COLO668 (cell line): ENCODE results near the gene CRACR2B.

Source experiments
- DNase-seq: peaks from one replicate; lab custom pipeline; 2025; ENCODE audit not compliant: unreplicated experiment; lab: John Stamatoyannopoulos, UW

The CRACR2B gene

DNA sequence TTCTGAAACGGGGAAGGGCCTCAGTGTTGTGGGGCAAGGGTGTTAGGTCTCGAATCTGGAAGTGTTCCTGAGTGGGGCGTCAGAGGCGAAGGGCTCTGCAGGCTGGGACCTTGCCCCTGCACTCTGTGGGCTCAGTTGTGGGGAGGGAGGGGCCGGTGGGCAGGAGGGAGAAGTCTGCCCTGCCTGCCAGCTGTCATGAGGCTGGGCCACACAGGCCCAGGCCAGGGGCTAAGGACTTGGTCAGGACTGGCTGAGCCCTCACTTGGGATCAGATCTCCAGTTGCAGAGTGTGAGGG, at the start of gene CRACR2B:
CRACR2B (plus strand) TSS at position 23 of the 296 bp plus-strand sequence. CDS start 689 bp downstream, outside the sequence.
- no peak for DNase-seq

DNA sequence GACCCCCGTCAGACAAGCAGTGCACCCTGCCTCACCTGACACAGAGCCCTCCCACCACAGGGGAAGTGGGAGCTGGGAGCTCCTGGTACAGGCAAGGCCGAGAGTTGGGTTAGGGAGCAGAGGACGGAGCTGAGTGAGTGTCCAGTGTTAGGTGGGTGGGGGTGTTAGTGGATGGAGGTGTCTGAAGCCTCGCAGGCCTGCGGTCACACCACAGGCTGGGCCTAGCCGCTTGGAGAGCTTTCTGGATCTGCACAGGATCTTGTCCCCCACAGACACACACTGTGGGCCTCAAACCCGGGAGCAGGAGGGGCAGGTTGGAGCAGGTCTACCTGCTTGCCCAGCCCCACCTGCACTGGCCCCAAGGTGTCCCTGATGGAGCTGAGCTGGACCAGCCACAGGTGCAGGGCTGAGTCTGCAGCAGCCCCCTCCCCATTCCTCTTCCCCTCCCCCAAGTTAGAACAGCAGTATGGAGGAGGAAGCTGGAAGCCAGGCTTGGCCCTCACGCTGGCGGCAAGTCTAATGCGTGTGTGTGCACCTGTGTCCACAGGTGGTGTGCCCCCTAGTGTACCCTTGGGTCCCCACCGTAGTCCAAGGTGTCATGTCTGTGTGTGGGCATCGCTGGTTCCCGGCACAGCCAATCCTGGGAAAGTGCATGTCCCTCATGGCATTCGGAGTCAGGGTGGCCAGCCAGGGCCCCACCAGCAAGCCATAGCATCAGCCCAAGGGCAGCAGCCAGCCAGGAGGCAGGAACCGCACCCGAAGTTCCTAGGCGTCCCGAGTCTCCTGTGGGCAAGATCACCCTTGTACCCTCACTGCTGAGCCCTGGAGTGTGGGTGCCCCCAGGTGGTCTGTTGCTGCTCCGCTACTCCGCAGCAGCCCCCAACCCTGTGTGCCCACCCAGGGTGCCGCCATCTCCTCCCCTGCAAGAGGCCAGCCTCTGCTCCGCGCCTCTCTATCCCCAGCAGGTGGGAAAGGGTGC, 48.5 kb upstream of the CRACR2B start:
- DNase-seq: no peak

DNA sequence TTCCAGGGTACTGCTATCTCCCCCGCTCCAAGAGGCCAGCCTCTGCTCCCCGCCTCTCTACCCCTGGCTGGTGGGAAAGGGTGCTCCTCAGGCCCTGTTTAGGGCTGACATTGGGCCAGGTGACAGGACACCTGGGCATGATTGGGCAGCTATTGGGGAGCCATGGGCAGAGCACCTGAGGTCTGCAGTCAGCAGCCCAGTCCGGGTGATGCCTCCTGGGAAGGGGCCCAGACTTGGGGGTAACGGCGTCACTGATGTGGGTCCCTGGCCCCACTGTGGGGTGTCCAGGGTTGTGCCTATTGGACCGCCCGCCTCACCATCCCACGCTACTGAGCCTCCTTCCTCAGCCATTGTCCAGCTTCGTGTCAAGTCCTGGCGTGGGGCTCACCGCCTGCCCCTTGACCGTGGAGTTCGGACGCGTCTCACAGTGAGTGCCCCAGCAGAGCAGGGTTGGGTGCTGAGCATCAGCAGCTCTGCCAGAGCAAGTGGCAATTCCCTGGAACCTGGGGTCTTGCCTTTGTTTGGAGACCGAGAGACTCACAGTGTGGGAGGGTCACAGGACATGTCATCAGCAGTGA, 47.7 kb upstream of the CRACR2B start:
- no peak for DNase-seq

GRCh38 chr11:782264-783174, 45.2 kb upstream of the CRACR2B start:
- DNase-seq: no peak

DNA sequence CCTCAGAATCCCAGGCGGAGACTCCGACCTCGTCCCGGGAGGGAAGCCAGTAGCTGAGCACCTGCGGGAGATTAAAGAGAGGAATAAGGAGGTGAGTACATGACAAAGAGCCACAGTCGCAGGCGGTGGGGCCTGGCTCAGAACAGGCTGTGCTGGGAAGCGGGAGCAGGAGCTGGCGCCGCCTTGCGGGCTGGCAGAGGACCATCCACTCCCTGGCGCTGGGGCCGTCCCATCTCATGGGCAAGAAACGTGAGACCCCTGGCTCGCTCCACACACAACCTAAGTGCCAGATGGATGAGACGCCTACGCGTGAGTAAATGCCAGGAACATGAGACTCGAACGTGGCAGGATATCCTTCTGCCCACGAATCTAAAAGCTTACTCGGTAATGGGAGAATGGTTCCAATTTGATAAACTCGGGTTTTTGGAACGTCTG, 44.1 kb upstream of the CRACR2B start:
- DNase-seq: peak; percentile 18

DNA sequence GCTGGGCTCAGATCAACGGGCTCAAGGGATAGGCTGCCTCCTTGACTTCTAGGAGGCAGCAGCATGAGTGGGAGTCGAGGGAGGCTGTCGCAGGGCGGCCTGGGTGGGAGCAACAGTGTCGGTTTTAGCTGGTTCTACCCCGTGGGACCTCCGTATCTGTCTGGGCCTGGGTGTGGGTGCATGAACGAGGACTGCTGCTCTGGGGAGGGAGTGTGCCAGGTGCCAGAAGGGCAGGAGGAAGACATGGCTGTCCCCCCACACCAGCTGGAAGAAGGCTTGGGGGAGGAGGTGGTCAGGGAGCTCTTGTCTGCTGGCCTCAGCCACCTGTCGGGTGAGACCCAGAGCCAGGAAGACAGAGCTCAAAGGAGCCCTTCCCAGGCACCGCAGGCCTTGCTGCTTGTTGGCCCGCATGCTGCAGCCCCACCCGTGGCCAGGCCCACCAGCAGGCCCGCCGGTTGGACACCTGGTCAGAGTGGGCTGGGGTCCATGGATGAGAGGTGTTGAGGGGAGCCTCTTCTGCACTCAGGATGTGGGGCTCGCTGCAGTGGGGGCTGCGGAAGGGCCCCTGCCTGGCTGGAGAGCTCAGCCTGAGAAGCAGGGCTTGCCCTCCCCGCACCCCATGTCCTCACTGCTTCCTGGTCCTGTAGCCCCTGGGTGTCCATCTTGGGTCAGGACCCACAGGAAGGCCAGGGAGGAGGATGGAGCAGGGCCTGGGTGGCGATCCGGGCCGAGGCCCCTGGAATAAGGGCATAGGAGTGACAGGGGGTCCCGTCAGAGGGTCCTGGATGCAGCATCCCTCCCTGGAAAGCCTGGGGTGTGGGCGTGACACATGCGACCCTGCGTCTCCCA, 41.3 kb upstream of the CRACR2B start:
- DNase-seq: no peak

- DNase-seq: no peak
Observed at GRCh38 chr11:787084-787675, 40.5 kb upstream of the CRACR2B start.

DNA sequence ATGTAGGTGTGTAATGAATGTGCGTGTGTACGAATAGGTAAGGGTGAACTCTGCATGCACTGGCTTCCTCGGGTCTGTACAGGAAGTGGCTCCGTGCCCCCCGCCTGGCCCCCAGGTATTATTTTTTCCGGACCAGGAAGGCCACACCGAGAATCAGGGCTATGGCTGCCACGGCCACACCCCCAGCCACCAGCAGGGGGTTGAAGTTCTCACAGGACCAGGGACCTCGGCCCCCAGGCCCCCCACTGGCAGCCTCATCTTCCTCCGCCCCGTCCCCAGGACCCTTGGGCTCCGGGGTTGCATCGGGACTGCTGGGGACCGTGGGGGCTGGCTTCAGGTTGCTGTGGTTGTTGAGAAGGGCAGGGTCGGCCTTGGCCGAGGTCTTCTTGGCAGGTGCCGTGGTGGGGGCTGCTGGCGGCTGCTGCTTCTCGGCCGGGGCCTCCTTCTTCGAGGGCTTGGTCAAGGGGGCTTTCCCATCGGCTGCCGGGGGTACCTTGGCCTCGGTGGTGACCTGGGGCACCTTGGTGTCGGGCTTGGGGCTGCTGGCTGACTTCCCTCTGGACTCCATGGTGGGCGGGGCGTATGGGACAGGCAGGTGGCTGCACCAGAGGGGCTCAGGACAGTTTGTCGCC, 39.6 kb upstream of the CRACR2B start:
- DNase-seq: no peak

DNA sequence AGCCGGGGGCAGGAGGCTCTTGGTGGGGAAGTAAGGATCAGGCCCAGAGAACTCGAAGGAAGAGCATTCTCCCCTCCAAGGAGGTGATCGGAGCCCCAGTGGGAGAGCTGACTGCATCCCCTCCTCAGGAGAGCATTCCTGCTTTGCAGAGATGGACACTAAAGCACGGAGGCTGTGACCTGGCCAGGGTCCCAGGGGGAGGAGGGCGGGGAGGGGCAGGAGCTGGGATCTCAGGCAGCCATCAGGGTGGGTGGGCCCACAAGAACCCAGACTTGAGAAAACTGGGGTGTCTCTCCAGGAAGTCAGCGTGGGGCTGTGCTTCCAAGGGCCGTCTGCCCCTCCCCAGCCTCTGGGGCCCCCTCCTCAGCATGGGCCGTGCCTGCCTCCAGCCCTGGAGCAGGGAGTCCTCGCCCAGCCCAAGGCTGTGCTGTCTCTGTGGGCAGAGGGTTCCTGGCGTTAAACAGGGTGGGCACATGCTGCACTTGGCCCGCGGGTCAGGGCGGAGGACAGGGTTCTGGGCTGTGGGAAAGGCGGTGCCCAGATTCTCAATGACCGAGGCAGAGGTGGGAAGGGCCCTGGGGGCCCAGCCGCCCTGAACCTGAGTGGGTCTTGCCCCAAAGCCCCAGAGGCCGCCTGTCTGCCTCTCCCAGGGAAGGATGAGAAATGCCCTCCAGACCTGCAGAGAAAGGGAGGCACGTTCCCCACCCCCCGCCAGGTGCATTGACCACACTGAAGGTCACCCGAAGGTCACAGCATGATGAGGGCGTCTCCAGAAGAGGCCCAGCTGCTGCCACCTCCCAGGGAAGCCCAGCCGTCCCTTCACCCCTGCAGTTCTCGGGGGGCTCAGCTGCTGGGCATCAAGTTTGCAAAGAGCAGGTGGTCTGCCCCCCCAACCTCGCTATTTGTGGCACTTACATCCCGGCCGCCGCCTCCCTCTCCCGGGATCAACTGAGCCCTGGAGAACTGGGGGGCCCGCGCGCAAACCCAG, 38.5 kb upstream of the CRACR2B start:
- peak; percentile 13 for DNase-seq

GRCh38 chr11:789943-790342, 37.8 kb upstream of the CRACR2B start, which contains the start of gene CEND1:
Gene CEND1 (minus strand): TSS chr11:790090. CDS start chr11:788576, 1,514 bp downstream.
- peak; percentile 37 for DNase-seq

DNA sequence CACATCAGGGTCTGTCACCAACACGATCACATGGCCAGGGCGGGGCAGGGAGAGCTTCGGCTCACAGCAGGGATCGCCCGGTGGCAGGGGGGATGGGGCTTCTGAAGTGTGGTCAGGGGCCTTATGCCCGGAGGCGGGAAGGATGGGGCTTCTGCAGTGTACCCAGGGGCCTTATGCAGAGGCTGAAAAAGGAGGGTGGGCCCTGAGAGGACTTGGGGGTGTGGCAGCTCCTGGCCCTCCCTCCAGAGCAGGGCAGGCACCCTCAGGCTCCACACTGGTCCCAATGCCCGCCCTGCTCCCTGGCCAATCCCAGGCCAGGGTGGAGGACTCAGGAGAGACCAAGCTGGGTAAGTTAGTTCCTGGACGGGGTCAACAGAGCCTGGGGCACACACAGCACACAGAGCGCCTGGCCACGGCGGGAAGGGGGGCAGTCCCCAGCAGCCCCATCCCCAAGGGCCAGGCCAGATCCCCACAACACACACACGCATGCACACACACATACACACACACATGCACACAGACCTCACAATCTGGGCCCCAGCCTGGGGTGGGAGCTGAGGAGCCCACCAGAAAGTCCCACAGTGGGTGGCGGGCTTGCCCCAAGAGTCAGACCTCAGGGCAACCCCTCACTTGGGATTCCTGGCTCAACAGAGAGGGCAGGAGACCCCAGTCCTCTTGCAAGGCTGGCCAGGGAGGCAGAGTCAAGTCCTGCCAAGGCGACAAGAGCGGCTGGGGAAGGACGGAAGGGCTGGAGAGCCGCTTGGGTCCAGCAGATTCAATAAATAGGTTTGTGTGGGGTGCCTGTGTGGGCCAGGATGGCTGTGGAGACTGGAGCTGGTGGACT, 36.8 kb upstream of the CRACR2B start:
- DNase-seq: no peak

- no peak for DNase-seq
Observed at GRCh38 chr11:791658-792534, 35.8 kb upstream of the CRACR2B start.

- DNase-seq: no peak
Observed at GRCh38 chr11:792535-792821, 35.2 kb upstream of the CRACR2B start.

DNA sequence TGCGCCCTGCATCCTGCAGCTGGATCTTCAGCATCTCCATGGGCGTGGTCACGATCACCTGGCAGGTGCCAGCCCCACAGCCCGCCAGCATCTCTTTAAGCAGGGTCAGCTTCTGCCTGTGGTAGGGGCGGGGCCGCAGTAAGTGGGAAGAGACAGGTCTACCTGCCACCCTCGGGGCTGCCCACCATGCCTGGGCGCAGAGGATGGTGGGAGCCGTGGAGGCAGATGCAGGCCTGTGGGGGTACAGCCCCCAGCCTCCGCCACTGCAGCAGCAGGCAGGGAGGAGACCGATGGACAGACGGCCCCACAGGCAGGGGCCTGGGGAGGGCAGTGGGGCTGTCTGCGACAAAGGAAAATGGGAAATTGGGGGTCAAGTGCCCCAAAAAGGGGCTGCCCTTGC, 34.8 kb upstream of the CRACR2B start:
- DNase-seq: peak; percentile 39

- no peak for DNase-seq
Observed at GRCh38 chr11:793556-793955, 34.2 kb upstream of the CRACR2B start.

DNA sequence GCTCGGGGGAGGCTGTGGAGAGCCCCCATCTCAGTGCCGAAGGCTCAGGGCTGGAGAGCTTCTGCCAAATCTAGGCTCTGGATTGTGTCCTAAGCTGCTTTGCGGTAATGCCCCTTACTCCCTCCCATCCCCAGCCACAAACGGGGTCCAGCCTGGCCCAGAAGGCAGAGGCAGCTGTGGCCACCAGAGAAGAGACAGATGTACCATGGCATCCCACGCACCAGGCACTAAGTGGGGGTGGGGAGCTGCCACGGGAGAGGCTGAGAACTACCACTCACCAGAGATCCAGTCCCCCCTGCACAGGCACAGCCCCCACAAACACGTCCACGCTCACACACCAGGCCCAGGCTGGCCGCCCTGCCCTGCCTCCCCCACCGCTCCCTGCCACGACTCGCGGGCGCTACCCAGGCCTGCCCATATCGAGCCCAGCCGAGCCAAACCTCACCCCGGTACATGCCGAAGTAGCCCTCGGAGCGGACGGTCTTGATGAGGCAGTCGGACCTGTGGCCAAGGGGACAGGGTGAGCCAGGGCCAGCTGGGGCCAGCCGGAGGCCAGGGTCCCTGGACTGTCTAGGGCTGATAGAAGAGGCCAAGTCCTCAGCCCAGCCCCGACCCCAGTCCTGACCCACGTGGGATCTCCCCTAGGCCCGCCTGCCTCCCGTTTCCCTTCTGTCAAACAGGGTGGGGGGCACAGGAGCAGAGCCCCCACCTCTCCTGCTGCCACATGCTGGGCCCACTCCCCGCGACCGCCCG, 33.5 kb upstream of the CRACR2B start:
- DNase-seq: no peak
